H9 (cell line): Measurements from ENCODE around the gene CENPC. TPM values are rescaled to one million over a fixed set of nuclear protein-coding genes. Genes with fewer than 3 reads are reported as not detected.

Experiments
- DNase-seq: peaks from one replicate; pipeline ENCODE4 v3.0.0-alpha.2; 2017
- H2AFZ ChIP-seq: one replicate; pipeline ENCODE4 v1.6.1; 2013; ENCODE audit warnings: mild to moderate bottlenecking, low read length, control low read depth, moderate library complexity
- H2AK5ac ChIP-seq: 2 replicates; pipeline ENCODE4 v1.6.1; 2013; ENCODE audit warnings: low read length, control low read depth, mixed read lengths; ENCODE audit not compliant: insufficient read length
- H2BK120ac ChIP-seq: one replicate; pipeline ENCODE4 v1.6.1; 2013; ENCODE audit warnings: low read depth, mild to moderate bottlenecking, low read length, control low read depth, inconsistent platforms; ENCODE audit not compliant: poor library complexity, severe bottlenecking
- H2BK12ac ChIP-seq: 2 replicates; pipeline ENCODE4 v1.6.1; 2013; ENCODE audit warnings: low read length, control low read depth, mixed read lengths, low read depth; ENCODE audit not compliant: insufficient read length
- H2BK15ac ChIP-seq: 2 replicates; pipeline ENCODE4 v1.6.1; 2013; ENCODE audit warnings: low read depth, low read length, control low read depth
- H2BK20ac ChIP-seq: one replicate; pipeline ENCODE4 v1.6.1; 2013; ENCODE audit warnings: low read depth, mild to moderate bottlenecking, low read length, control low read depth, inconsistent platforms; ENCODE audit not compliant: poor library complexity, severe bottlenecking
- H2BK5ac ChIP-seq: 2 replicates; pipeline ENCODE4 v1.6.1; 2013; ENCODE audit warnings: low read length, control low read depth, mixed read lengths; ENCODE audit not compliant: insufficient read length
- H3K14ac ChIP-seq: 2 replicates; pipeline ENCODE4 v1.6.1; 2013; ENCODE audit warnings: low read length, control low read depth; ENCODE audit not compliant: insufficient read depth
- H3K18ac ChIP-seq: 2 replicates; pipeline ENCODE4 v1.6.1; 2013; ENCODE audit warnings: low read depth, mild to moderate bottlenecking, mixed read lengths, low read length, control low read depth; ENCODE audit not compliant: insufficient read length
- H3K23ac ChIP-seq: 2 replicates; pipeline ENCODE4 v1.6.1; 2013; ENCODE audit warnings: low read length, control low read depth, mixed read lengths, low read depth; ENCODE audit not compliant: insufficient read length
- H3K23me2 ChIP-seq: 2 replicates; pipeline ENCODE4 v1.6.1; 2013; ENCODE audit warnings: low read depth, mild to moderate bottlenecking, mixed read lengths, low read length, control low read depth; ENCODE audit not compliant: insufficient read length, poor library complexity, severe bottlenecking
- H3K27ac ChIP-seq: 2 replicates; pipeline ENCODE4 v1.5.1; 2013; ENCODE audit warnings: low read length, control low read depth, mixed read lengths, low read depth; ENCODE audit not compliant: insufficient read length
- H3K27me3 ChIP-seq: 2 replicates; pipeline ENCODE4 v1.6.1; 2013; ENCODE audit warnings: low read length, control low read depth, inconsistent platforms; ENCODE audit not compliant: insufficient read depth
- H3K4ac ChIP-seq: 2 replicates; pipeline ENCODE4 v1.6.1; 2013; ENCODE audit warnings: low read depth, mild to moderate bottlenecking, control low read depth, inconsistent platforms, low read length, moderate library complexity
- H3K4me1 ChIP-seq: 2 replicates; pipeline ENCODE4 v1.6.1; 2013; ENCODE audit warnings: low read length, control low read depth, inconsistent platforms; ENCODE audit not compliant: insufficient read depth
- H3K4me2 ChIP-seq: 2 replicates; pipeline ENCODE4 v1.6.1; 2013; ENCODE audit warnings: low read length, control low read depth, mixed read lengths; ENCODE audit not compliant: insufficient read length, insufficient read depth
- H3K56ac ChIP-seq: 2 replicates; pipeline ENCODE4 v1.6.1; 2013; ENCODE audit warnings: low read depth, mild to moderate bottlenecking, mixed read lengths, low read length, control low read depth; ENCODE audit not compliant: insufficient read length
- H3K79me1 ChIP-seq: 2 replicates; pipeline ENCODE4 v1.6.1; 2013; ENCODE audit warnings: low read depth, mild to moderate bottlenecking, moderate library complexity, low read length, control low read depth, inconsistent platforms; ENCODE audit not compliant: insufficient read depth, poor library complexity, severe bottlenecking
- H3K79me2 ChIP-seq: 2 replicates; pipeline ENCODE4 v1.6.1; 2013; ENCODE audit warnings: low read length, control low read depth, inconsistent platforms; ENCODE audit not compliant: insufficient read depth
- H3K9ac ChIP-seq: 2 replicates; pipeline ENCODE4 v1.6.1; 2013; ENCODE audit warnings: low read length, control low read depth, mixed read lengths; ENCODE audit not compliant: insufficient read length; ENCODE audit errors: extremely low read depth
- H3K9me3 ChIP-seq: one replicate; pipeline ENCODE4 v1.6.1; 2013; ENCODE audit warnings: low read depth, low read length, inconsistent platforms; ENCODE audit not compliant: control insufficient read depth
- H3T11ph ChIP-seq: one replicate; pipeline ENCODE4 v1.6.1; 2013; ENCODE audit warnings: mild to moderate bottlenecking, low read length, control low read depth, inconsistent platforms
- H4K20me1 ChIP-seq: one replicate; pipeline ENCODE4 v1.6.1; 2013; ENCODE audit not compliant: control insufficient read depth, insufficient read length, insufficient read depth
- H4K5ac ChIP-seq: 2 replicates; pipeline ENCODE4 v1.6.1; 2013; ENCODE audit warnings: low read depth, mild to moderate bottlenecking, mixed read lengths, low read length, control low read depth; ENCODE audit not compliant: insufficient read length
- H4K8ac ChIP-seq: replicated peaks from 2 replicates; pipeline ENCODE4 v1.6.1; 2013; ENCODE audit warnings: low read length, control low read depth, mixed read lengths, low read depth; ENCODE audit not compliant: insufficient read length
- H4K91ac ChIP-seq: 2 replicates; pipeline ENCODE4 v1.6.1; 2013; ENCODE audit warnings: low read depth, mild to moderate bottlenecking, moderate library complexity, mixed read lengths, low read length, control low read depth; ENCODE audit not compliant: insufficient read length
- H3K27ac Mint-ChIP-seq, 3 experiments: 2 replicates in 2 of 3; 3 replicates in 1 of 3; pipeline ENCODE4 v1.8.0; 2020 to 2021; ENCODE audit warnings: mixed read lengths in 3 of 3, mild to moderate bottlenecking in 1 of 3, moderate library complexity in 1 of 3
- H3K27me3 Mint-ChIP-seq: 2 replicates; pipeline ENCODE4 v1.8.0; 2021; ENCODE audit warnings: low read depth, mild to moderate bottlenecking, moderate library complexity, mixed read lengths
- H3K36me3 Mint-ChIP-seq, 3 experiments: 2 replicates in 2 of 3; 3 replicates in 1 of 3; pipeline ENCODE4 v1.8.0; 2020 to 2021; ENCODE audit warnings: low read depth in 3 of 3, mixed read lengths in 3 of 3; ENCODE audit not compliant: insufficient read depth in 1 of 3
- H3K4me1 Mint-ChIP-seq, 2 experiments: 2 replicates each; pipeline ENCODE4 v1.8.0; 2020; ENCODE audit warnings: mixed read lengths in 2 of 2
- H3K4me3 Mint-ChIP-seq, 2 experiments: 2 replicates in 1 of 2; 3 replicates in 1 of 2; pipeline ENCODE4 v1.8.0; 2020 to 2021; ENCODE audit warnings: mild to moderate bottlenecking in 2 of 2, mixed read lengths in 2 of 2, moderate library complexity in 1 of 2
- H3K9me3 Mint-ChIP-seq, 2 experiments: 2 replicates in 1 of 2; 3 replicates in 1 of 2; pipeline ENCODE4 v1.8.0; 2020; ENCODE audit warnings: mild to moderate bottlenecking in 2 of 2, mixed read lengths in 2 of 2, moderate library complexity in 1 of 2
- CTCF ChIP-seq: fragments of 200-600 bp; sonication (generic); conservative IDR thresholded peaks from 3 replicates; pipeline ENCODE4 v1.8.0; 2021; ENCODE audit warnings: antibody characterized with exemption, mild to moderate bottlenecking
- WGBS: extraction: QIAGEN DNeasy Blood & Tissue Kit; methylation state at CpG from one replicate; pipeline ENCODE4 v1.1.7; 2013; ENCODE audit warnings: missing lambda C conversion rate, low lambda C conversion rate, mixed read lengths; ENCODE audit not compliant: insufficient read length; ENCODE audit errors: extremely low coverage; 5-methylcytosine and 5-hydroxymethylcytosine counted together
- total RNA-seq: library from RNA; stranded (reverse); gene quantifications from 2 replicates; pipeline ENCODE4 v1.2.1, GENCODE V29; 2021

Gene CENPC
- total RNA-seq, 1 experiment from 2014 or later = 18.8 TPM

GRCh38 chr4:67452100-67452845 lies 93.0 kb downstream of the CENPC start:
- Histone ChIP-seq H4K8ac (no peak overlapping the region), H3K79me2 (no peaks in the 10 kb centered on the region), H2BK12ac (no peak overlapping the region), H2BK120ac (no peak overlapping the region), H2AFZ (no peak overlapping the region), H2BK5ac (no peak overlapping the region), H3K23me2 (no peaks in the 10 kb centered on the region), H3K9ac (no peak overlapping the region), H2AK5ac (no peak overlapping the region), H3K23ac (no peak overlapping the region), H3K4ac (no peak overlapping the region), H3K14ac (no peak overlapping the region), H2BK15ac (no peak overlapping the region), H3T11ph (no peak overlapping the region), H3K4me1 (no peaks in the 10 kb centered on the region), H3K4me2 (no peak overlapping the region), H4K20me1 (no peaks in the 10 kb centered on the region), H3K27me3 (no peaks in the 10 kb centered on the region), H3K56ac (no peak overlapping the region), H2BK20ac (no peak overlapping the region), H3K27ac (no peak overlapping the region), H3K18ac (no peak overlapping the region), H4K91ac (no peak overlapping the region), H3K9me3 (no peaks in the 10 kb centered on the region), H4K5ac (no peak overlapping the region), H3K79me1 (no peaks in the 10 kb centered on the region)
- no peak for TF ChIP-seq CTCF
- WGBS = no CpG with 5 or more reads among the region's 4 CpGs
- Mint-ChIP-seq H3K9me3 (peaks cover 4% of the 10 kb centered on the region in 2 experiments; a peak in 3 of 5 replicates), H3K27ac (no peak overlapping the region; a peak in 1 of 7 replicates), H3K4me1 (peaks cover 2 to 4% of the 10 kb centered on the region in 2 experiments), H3K27me3 (no peaks in the 10 kb centered on the region), H3K4me3 (no peak overlapping the region), H3K36me3 (peaks cover 4 to 17% (median 12%) of the 10 kb centered on the region in 3 experiments; a peak in 6 of 7 replicates)
- DNase-seq = no peak
